ENCODE data around the gene PPFIBP1. TPM values are rescaled to one million over a fixed set of nuclear protein-coding genes. Genes with fewer than 3 reads are reported as not detected.

Gene PPFIBP1
- total and polyA plus RNA-seq, 2 donors (not counting 1 experiment from before 2014, with no cell fraction given), result 3.3 to 15.0 TPM

GRCh38 chr12:27623645-27624044, 99.6 kb downstream of the PPFIBP1 start:
- Histone ChIP-seq H3K4me2 (replicated peaks; ENCODE audit: low read depth, low read length, poor library complexity, severe bottlenecking) (no peak overlapping the region), H3K4me3 (ENCODE audit: control extremely low read depth in 1 of 5, extremely low read depth in 1 of 5, insufficient read depth in 1 of 5, low read depth in 2 of 5, low read length in 4 of 5) (no peak overlapping the region), H4K20me1 (ENCODE audit: control insufficient read depth, insufficient read depth, low read length, poor library complexity, severe bottlenecking) (no peaks in the 10 kb centered on the region), H3K9me3 (ENCODE audit: control extremely low read depth in 1 of 3, control insufficient read depth in 2 of 3, insufficient read depth in 1 of 3, low read length in 2 of 3) (no peaks in the 10 kb centered on the region), H2AFZ (ENCODE audit: insufficient read depth, low read depth, low read length, poor library complexity, severe bottlenecking) (no peak overlapping the region), H3K9ac (ENCODE audit: low read length) (no peak overlapping the region), H3K36me3 (replicated peaks in 1 of 2; ENCODE audit: control extremely low read depth in 1 of 2, control insufficient read depth in 1 of 2, extremely low read depth in 1 of 2, insufficient read depth in 2 of 2, low read length in 1 of 2) (no peaks in the 10 kb centered on the region), H3K27me3 (replicated peaks in 1 of 4; ENCODE audit: control extremely low read depth in 1 of 4, control insufficient read depth in 3 of 4, insufficient read depth in 4 of 4, low read length in 3 of 4) (no peaks in the 10 kb centered on the region), H3K79me2 (ENCODE audit: control insufficient read depth, insufficient read depth, low read length) (no peaks in the 10 kb centered on the region), H3K4me1 (ENCODE audit: control insufficient read depth in 2 of 2, insufficient read depth in 2 of 2, low read length in 2 of 2) (no peaks in the 10 kb centered on the region), H3K27ac (ENCODE audit: low read length in 2 of 2) (no peak overlapping the region)
- 100% methylated on average over 3 of the region's 5 CpGs for WGBS (ENCODE audit: insufficient coverage)
- DNase-seq, result no peak
- Mint-ChIP-seq H3K27me3 (no peaks in the 10 kb centered on the region), H3K9me3 (ENCODE audit: insufficient read depth) (no peaks in the 10 kb centered on the region), H3K4me3 (no peak overlapping the region), H3K4me1 (peaks cover 3% of the 10 kb centered on the region), H3K27ac (no peak overlapping the region)
- intact Hi-C loops (cut with micrococcal nuclease), result no loop called here
- no peak for TF ChIP-seq EZH2 (IDR thresholded peaks at IDR 0.05; ENCODE audit: borderline replicate concordance, insufficient read depth, low read depth, low read length, poor library complexity, severe bottlenecking)
- TF ChIP-seq, protein P1, sequence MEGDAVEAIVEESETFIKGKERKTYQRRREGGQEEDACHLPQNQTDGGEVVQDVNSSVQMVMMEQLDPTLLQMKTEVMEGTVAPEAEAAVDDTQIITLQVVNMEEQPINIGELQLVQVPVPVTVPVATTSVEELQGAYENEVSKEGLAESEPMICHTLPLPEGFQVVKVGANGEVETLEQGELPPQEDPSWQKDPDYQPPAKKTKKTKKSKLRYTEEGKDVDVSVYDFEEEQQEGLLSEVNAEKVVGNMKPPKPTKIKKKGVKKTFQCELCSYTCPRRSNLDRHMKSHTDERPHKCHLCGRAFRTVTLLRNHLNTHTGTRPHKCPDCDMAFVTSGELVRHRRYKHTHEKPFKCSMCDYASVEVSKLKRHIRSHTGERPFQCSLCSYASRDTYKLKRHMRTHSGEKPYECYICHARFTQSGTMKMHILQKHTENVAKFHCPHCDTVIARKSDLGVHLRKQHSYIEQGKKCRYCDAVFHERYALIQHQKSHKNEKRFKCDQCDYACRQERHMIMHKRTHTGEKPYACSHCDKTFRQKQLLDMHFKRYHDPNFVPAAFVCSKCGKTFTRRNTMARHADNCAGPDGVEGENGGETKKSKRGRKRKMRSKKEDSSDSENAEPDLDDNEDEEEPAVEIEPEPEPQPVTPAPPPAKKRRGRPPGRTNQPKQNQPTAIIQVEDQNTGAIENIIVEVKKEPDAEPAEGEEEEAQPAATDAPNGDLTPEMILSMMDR (IDR thresholded peaks at IDR 0.05), result no peak
- CTCF ChIA-PET, result interaction anchor here (0.9 kb wide), 1 partner anchor 31 kb away, joined by 4 read pairs; no protein-coding TSS in a partner anchor
- ATAC-seq (ENCODE audit: low read depth), result no peak
- POLR2A ChIA-PET, result no interaction called here

- Mint-ChIP-seq H3K4me3 (no peak overlapping the region), H3K27ac (no peak overlapping the region), H3K4me1 (peaks cover 3% of the 10 kb centered on the region), H3K9me3 (ENCODE audit: insufficient read depth) (no peaks in the 10 kb centered on the region), H3K27me3 (no peaks in the 10 kb centered on the region)
- TF ChIP-seq, protein P1 (IDR thresholded peaks at IDR 0.05), result no peak
- TF ChIP-seq EZH2 (IDR thresholded peaks at IDR 0.05; ENCODE audit: borderline replicate concordance, insufficient read depth, low read depth, low read length, poor library complexity, severe bottlenecking), result no peak
- H3K9me3 ChIP-seq (ENCODE audit: control extremely low read depth in 1 of 3, control insufficient read depth in 2 of 3, insufficient read depth in 1 of 3, low read length in 2 of 3), result no peaks in the 10 kb centered on the region
- 100% methylated on average over 2 of the region's 4 CpGs for WGBS (ENCODE audit: insufficient coverage)
- no peak overlapping the region for H2AFZ ChIP-seq (ENCODE audit: insufficient read depth, low read depth, low read length, poor library complexity, severe bottlenecking)
- ChIA-PET CTCF (no interaction called here), POLR2A (interaction anchor here (0.6 kb wide), 1 partner anchor 44 kb away, joined by 3 read pairs; no protein-coding TSS in a partner anchor)
- H3K4me3 ChIP-seq (ENCODE audit: control extremely low read depth in 1 of 5, extremely low read depth in 1 of 5, insufficient read depth in 1 of 5, low read depth in 2 of 5, low read length in 4 of 5), result no peak overlapping the region
- no peaks in the 10 kb centered on the region for H3K36me3 ChIP-seq (replicated peaks in 1 of 2; ENCODE audit: control extremely low read depth in 1 of 2, control insufficient read depth in 1 of 2, extremely low read depth in 1 of 2, insufficient read depth in 2 of 2, low read length in 1 of 2)
- DNase-seq, result no peak
- no peak overlapping the region for H3K4me2 ChIP-seq (replicated peaks; ENCODE audit: low read depth, low read length, poor library complexity, severe bottlenecking)
- no peak for ATAC-seq (ENCODE audit: low read depth)
- no peak overlapping the region for H3K9ac ChIP-seq (ENCODE audit: low read length)
- H3K4me1 ChIP-seq (ENCODE audit: control insufficient read depth in 2 of 2, insufficient read depth in 2 of 2, low read length in 2 of 2), result no peaks in the 10 kb centered on the region
- H4K20me1 ChIP-seq (ENCODE audit: control insufficient read depth, insufficient read depth, low read length, poor library complexity, severe bottlenecking), result no peaks in the 10 kb centered on the region
- H3K27ac ChIP-seq (ENCODE audit: low read length in 2 of 2), result no peak overlapping the region
- no peaks in the 10 kb centered on the region for H3K27me3 ChIP-seq (replicated peaks in 1 of 4; ENCODE audit: control extremely low read depth in 1 of 4, control insufficient read depth in 3 of 4, insufficient read depth in 4 of 4, low read length in 3 of 4)
- intact Hi-C loops (cut with micrococcal nuclease), result no loop called here
- H3K79me2 ChIP-seq (ENCODE audit: control insufficient read depth, insufficient read depth, low read length), result no peaks in the 10 kb centered on the region
Measured at GRCh38 chr12:27624586-27624985, 100.6 kb downstream of the PPFIBP1 start.
